ENCODE measurements around the gene C5orf15.

The C5orf15 gene

GRCh38 chr5:133968204-133968980 lies at the start of gene C5orf15:
C5orf15 (minus strand) TSS chr5:133968625; CDS start chr5:133968584, 41 bp downstream.
- peak; percentile 61 to 81 (median 63) for DNase-seq (ENCODE audit: low read depth in 3 of 3, low spot score in 1 of 3)

- DNase-seq (ENCODE audit: low read depth in 3 of 3, low spot score in 1 of 3) = no peak
Measured at GRCh38 chr5:134008266-134008749, 39.9 kb upstream of the C5orf15 start.

- no peak for DNase-seq (ENCODE audit: low read depth in 3 of 3, low spot score in 1 of 3)
Measured at GRCh38 chr5:134007581-134008265, 39.3 kb upstream of the C5orf15 start.

GRCh38 chr5:134006115-134006514 lies 37.7 kb upstream of the C5orf15 start:
- DNase-seq (ENCODE audit: low read depth in 3 of 3, low spot score in 1 of 3) = no peak

- no peak for DNase-seq (ENCODE audit: low read depth in 3 of 3, low spot score in 1 of 3)
Measured at GRCh38 chr5:134005417-134006061, 37.1 kb upstream of the C5orf15 start.

- peak; percentile 45 to 64 (median 60) for DNase-seq (ENCODE audit: low read depth in 3 of 3, low spot score in 1 of 3)
Measured at GRCh38 chr5:134004626-134005416, 36.4 kb upstream of the C5orf15 start, which contains the start of gene VDAC1. VDAC1 (minus strand) TSS chr5:134004975; CDS start chr5:133993012, 11,963 bp downstream.

- peak in 1 of 3 donors; percentile 33 for DNase-seq (ENCODE audit: low read depth in 3 of 3, low spot score in 1 of 3)
Measured at GRCh38 chr5:134003817-134004625, 35.6 kb upstream of the C5orf15 start.

GRCh38 chr5:134003064-134003816 lies 34.8 kb upstream of the C5orf15 start:
- DNase-seq (ENCODE audit: low read depth in 3 of 3, low spot score in 1 of 3) = peak in 1 of 3 donors; percentile 28

- no peak for DNase-seq (ENCODE audit: low read depth in 3 of 3, low spot score in 1 of 3)
Measured at GRCh38 chr5:134001938-134002731, 33.7 kb upstream of the C5orf15 start.

- DNase-seq (ENCODE audit: low read depth in 3 of 3, low spot score in 1 of 3) = no peak
Measured at GRCh38 chr5:134000696-134001453, 32.5 kb upstream of the C5orf15 start.

GRCh38 chr5:134000091-134000511 lies 31.7 kb upstream of the C5orf15 start:
- no peak for DNase-seq (ENCODE audit: low read depth in 3 of 3, low spot score in 1 of 3)

GRCh38 chr5:133998807-133999206 lies 30.4 kb upstream of the C5orf15 start:
- DNase-seq (ENCODE audit: low read depth in 3 of 3, low spot score in 1 of 3) = no peak

- DNase-seq (ENCODE audit: low read depth in 3 of 3, low spot score in 1 of 3) = no peak
Measured at GRCh38 chr5:133998042-133998441, 29.6 kb upstream of the C5orf15 start.

- no peak for DNase-seq (ENCODE audit: low read depth in 3 of 3, low spot score in 1 of 3)
Measured at GRCh38 chr5:133996683-133997252, 28.3 kb upstream of the C5orf15 start.

- DNase-seq (ENCODE audit: low read depth in 3 of 3, low spot score in 1 of 3) = no peak
Measured at GRCh38 chr5:133995883-133996563, 27.6 kb upstream of the C5orf15 start.

GRCh38 chr5:133995341-133995740 lies 26.9 kb upstream of the C5orf15 start:
- no peak for DNase-seq (ENCODE audit: low read depth in 3 of 3, low spot score in 1 of 3)

GRCh38 chr5:133994990-133995333 lies 26.5 kb upstream of the C5orf15 start:
- DNase-seq (ENCODE audit: low read depth in 3 of 3, low spot score in 1 of 3) = no peak

Data from stimulated activated CD4-positive, alpha-beta T cell treated with anti-CD3 and anti-CD28 coated beads, TNF-alpha, amount 100 ng/mL, for 1 hour (primary cell).